ENCODE measurements around the gene PTPRJ. TPM values are rescaled to one million over a fixed set of nuclear protein-coding genes. Genes with fewer than 3 reads are reported as not detected.

The PTPRJ gene
- total and polyA plus RNA-seq, 8 donors, result 12.6 to 63.5 (median 16.6) TPM

- Histone ChIP-seq H3K4me3 (no peak overlapping the region), H3K27me3 (no peaks in the 10 kb centered on the region), H3K9me3 (no peaks in the 10 kb centered on the region), H3K27ac (peak overlapping the region; percentile 26 to 62), H3K4me1 (peaks cover 10 to 56% of the 10 kb centered on the region in 2 donors), H3K36me3 (no peaks in the 10 kb centered on the region)
- ATAC-seq (peak; percentile 84), DNase-seq (peak in 1 of 4 donors; percentile 71)
- intact Hi-C loops (cut with DNase I), result no loop called here
- no peak for TF ChIP-seq CTCF (IDR thresholded peaks at IDR 0.05)
Measured at GRCh38 chr11:48081151-48082010, 101.0 kb downstream of the PTPRJ start.

DNA sequence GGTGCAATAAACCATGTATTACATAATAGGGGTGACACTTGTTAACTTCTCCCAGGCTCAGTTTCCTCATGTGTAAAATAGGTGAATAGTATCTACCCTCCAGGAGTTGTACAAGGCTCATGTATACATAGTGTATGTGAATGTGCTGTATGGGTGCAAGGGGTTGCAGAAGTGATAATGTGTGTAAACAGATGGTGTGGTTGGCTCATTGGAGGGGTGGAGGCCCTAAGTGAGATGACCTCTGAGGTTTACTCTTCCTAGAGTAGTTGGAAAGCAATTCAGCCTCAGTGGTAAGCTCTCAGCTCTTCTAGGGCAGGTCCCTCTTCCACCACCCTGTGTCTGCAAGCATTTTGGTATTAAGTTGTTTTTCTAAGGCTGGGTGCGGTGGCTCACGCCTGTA, 102.4 kb downstream of the PTPRJ start:
- Histone ChIP-seq H3K9me3 (no peaks in the 10 kb centered on the region), H3K27ac (no peak overlapping the region), H3K36me3 (no peaks in the 10 kb centered on the region), H3K4me3 (no peak overlapping the region), H3K4me1 (peaks cover 11 to 57% of the 10 kb centered on the region in 2 donors), H3K27me3 (no peaks in the 10 kb centered on the region)
- intact Hi-C loops (cut with DNase I), result no loop called here
- DNase-seq, result no peak
- TF ChIP-seq CTCF (IDR thresholded peaks at IDR 0.05), result no peak
- no peak for ATAC-seq

DNA sequence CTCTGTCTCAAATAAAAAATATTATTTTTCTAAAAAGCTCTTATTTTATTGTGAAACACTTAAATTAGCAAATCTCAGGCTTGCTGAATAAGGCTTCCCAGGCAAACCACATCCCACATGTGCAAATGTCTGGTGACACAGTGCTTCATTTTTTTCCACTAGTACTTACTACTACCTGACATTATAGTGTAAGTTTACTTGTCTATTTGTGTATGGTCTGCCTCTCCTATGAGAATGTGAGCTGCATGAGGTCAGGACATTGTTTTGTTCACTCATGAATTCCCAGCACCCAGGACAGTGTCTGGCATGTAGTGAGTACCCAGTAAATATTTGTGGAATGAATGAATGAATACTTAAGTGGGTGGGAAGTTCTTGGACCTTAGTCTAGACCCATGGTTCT, 103.1 kb downstream of the PTPRJ start:
- ATAC-seq, result no peak
- no peak for TF ChIP-seq CTCF (IDR thresholded peaks at IDR 0.05)
- DNase-seq, result no peak
- Histone ChIP-seq H3K27ac (no peak overlapping the region), H3K4me1 (peaks cover 18 to 63% of the 10 kb centered on the region in 2 donors), H3K4me3 (no peak overlapping the region), H3K9me3 (no peaks in the 10 kb centered on the region), H3K27me3 (no peaks in the 10 kb centered on the region), H3K36me3 (no peaks in the 10 kb centered on the region)
- intact Hi-C loops (cut with DNase I), result no loop called here

DNA sequence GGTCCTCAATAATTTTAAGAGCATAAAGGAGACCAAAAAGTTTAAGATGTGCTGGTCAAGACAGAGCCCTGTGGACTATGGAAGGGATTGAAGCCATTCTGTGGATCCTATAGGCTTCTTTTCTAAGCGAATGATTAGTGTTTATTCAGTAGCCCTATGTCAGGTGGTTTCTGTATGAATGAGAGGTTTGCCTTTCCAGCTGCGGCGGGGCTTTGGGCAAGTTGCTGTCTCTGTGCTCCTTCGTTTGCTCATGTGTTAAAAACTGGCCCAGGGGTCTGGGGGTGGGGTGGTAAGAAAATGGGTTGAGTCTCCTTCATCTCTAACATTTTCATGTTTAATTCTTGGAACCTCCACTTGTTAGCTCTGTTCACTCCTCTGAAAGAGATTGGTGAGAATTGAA, 105.3 kb downstream of the PTPRJ start:
- intact Hi-C loops (cut with DNase I), result no loop called here
- H3K27ac ChIP-seq, result no peak overlapping the region

More for the DNA sequence above, 105.3 kb downstream of the PTPRJ start:
- DNase-seq (no peak), ATAC-seq (no peak)
- Histone ChIP-seq H3K36me3 (no peaks in the 10 kb centered on the region), H3K4me1 (peaks cover 18 to 51% of the 10 kb centered on the region in 2 donors), H3K4me3 (no peak overlapping the region), H3K27me3 (no peaks in the 10 kb centered on the region), H3K9me3 (no peaks in the 10 kb centered on the region)
- TF ChIP-seq CTCF (IDR thresholded peaks at IDR 0.05), result no peak
